CD8-positive, alpha-beta memory T cell (primary cell): ENCODE results near the gene APPL1. TPM values are rescaled to one million over a fixed set of nuclear protein-coding genes. Genes with fewer than 3 reads are reported as not detected.

Experiments used
- CTCF ChIA-PET: fragments of 350-600 bp; sonication (Branson Sonifier 250); formaldehyde crosslinking; loops from one replicate; lab custom pipeline; 2021; ENCODE audit warnings: antibody characterized with exemption; lab: Charles Lee
- POLR2A ChIA-PET: fragments of 350-600 bp; sonication (Branson Sonifier 250); formaldehyde crosslinking; loops from one replicate; lab custom pipeline; 2021; ENCODE audit warnings: antibody characterized with exemption; lab: Charles Lee
- DNase-seq, 5 donors: peaks; one replicate each; pipeline versions ENCODE4 v3.0.0 to v3.0.0-alpha.2; 2020 to 2022; ENCODE audit warnings: mixed read lengths in 1 of 5
- H3K27ac ChIP-seq: one replicate; pipeline ENCODE4 v1.7.0; 2013; ENCODE audit warnings: low read depth, mild to moderate bottlenecking, low read length, moderate library complexity
- H3K27me3 ChIP-seq: 2 replicates; pipeline ENCODE4 v1.7.0; 2013; ENCODE audit warnings: low read length, mild to moderate bottlenecking; ENCODE audit not compliant: insufficient read depth, poor library complexity, severe bottlenecking
- H3K36me3 ChIP-seq: 2 replicates; pipeline ENCODE4 v1.7.0; 2013; ENCODE audit warnings: mild to moderate bottlenecking, low read length, moderate library complexity; ENCODE audit not compliant: insufficient read depth
- H3K4me1 ChIP-seq: 2 replicates; pipeline ENCODE4 v1.7.0; 2013; ENCODE audit warnings: mild to moderate bottlenecking, low read length, moderate library complexity; ENCODE audit not compliant: insufficient read depth
- H3K4me3 ChIP-seq: 2 replicates; pipeline ENCODE4 v1.7.0; 2013; ENCODE audit warnings: mild to moderate bottlenecking, low read length
- H3K9me3 ChIP-seq: 2 replicates; pipeline ENCODE4 v1.7.0; 2013; ENCODE audit warnings: mild to moderate bottlenecking, low read length
- H3K27ac Mint-ChIP-seq, 8 donors: one replicate each; pipeline ENCODE4 v1.8.0; 2020 to 2021; ENCODE audit warnings: mixed read lengths in 8 of 8, mild to moderate bottlenecking in 6 of 8, inconsistent platforms in 3 of 8, moderate library complexity in 3 of 8
- H3K27me3 Mint-ChIP-seq, 2 donors: one replicate each; pipeline ENCODE4 v1.8.0; 2020 to 2021; ENCODE audit warnings: mixed read lengths in 2 of 2, mild to moderate bottlenecking in 1 of 2, moderate library complexity in 1 of 2
- H3K36me3 Mint-ChIP-seq, 3 donors: one replicate each; pipeline ENCODE4 v1.8.0; 2020 to 2021; ENCODE audit warnings: mixed read lengths in 3 of 3, inconsistent platforms in 1 of 3, mild to moderate bottlenecking in 1 of 3
- H3K4me1 Mint-ChIP-seq, 3 donors: one replicate each; pipeline ENCODE4 v1.8.0; 2020 to 2021; ENCODE audit warnings: mixed read lengths in 3 of 3, inconsistent platforms in 1 of 3, mild to moderate bottlenecking in 1 of 3
- H3K4me3 Mint-ChIP-seq, 7 donors: one replicate each; pipeline ENCODE4 v1.8.0; 2020 to 2021; ENCODE audit warnings: mixed read lengths in 7 of 7, mild to moderate bottlenecking in 6 of 7, moderate library complexity in 4 of 7, inconsistent platforms in 2 of 7
- H3K9me3 Mint-ChIP-seq, 5 donors: one replicate each; pipeline ENCODE4 v1.8.0; 2020 to 2022; ENCODE audit warnings: mixed read lengths in 5 of 5, mild to moderate bottlenecking in 3 of 5, moderate library complexity in 2 of 5, inconsistent platforms in 1 of 5
- polyA plus RNA-seq: library from polyadenylated mRNA; unstranded; fragments of 300-500 nt; fragmentation: Illumina TruSeq; gene quantifications from one replicate; pipeline ENCODE4 v1.2.3, GENCODE V29; 2021
- total RNA-seq, 2 experiments: library from RNA; stranded (reverse); gene quantifications; one replicate each; pipeline ENCODE4 v1.2.3, GENCODE V29; 2021

Gene APPL1
- total and polyA plus RNA-seq, 3 experiments from 2014 or later = 35.9 to 43.5 (median 36.1) TPM

DNA sequence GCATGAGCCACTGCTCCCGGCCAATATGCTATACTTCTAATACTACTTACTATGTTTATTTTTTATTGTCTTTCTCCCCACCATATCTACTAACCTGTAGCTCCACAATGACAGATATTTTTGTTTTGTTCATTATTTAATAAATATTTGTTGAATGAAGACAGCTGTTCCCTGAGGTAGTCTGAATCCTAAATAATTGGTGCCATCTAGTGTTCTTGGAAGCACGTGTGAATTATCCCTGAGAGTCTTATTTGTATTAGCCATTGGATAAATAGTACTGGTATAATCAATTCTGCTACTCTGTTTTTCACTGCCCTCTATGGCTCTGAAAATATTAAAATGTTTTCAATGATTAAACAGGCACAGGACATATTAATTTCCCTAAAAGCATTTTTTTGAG, 5.6 kb upstream of the APPL1 start:
- Mint-ChIP-seq H3K4me3 (no peak overlapping the region), H3K36me3 (no peaks in the 10 kb centered on the region), H3K9me3 (no peaks in the 10 kb centered on the region), H3K4me1 (peaks cover 0 to 7% (median 5%) of the 10 kb centered on the region in 3 donors), H3K27ac (no peak overlapping the region), H3K27me3 (peaks cover 0 to 1% of the 10 kb centered on the region in 2 donors)
- no peak overlapping the region for H3K27ac ChIP-seq
- peaks cover 3% of the 10 kb centered on the region for H3K4me1 ChIP-seq
- no peak for DNase-seq
- POLR2A ChIA-PET = no interaction called here
- CTCF ChIA-PET = no interaction called here
- no peak overlapping the region for H3K4me3 ChIP-seq
- H3K36me3 ChIP-seq = no peaks in the 10 kb centered on the region
- no peaks in the 10 kb centered on the region for H3K27me3 ChIP-seq
- H3K9me3 ChIP-seq = no peaks in the 10 kb centered on the region

DNA sequence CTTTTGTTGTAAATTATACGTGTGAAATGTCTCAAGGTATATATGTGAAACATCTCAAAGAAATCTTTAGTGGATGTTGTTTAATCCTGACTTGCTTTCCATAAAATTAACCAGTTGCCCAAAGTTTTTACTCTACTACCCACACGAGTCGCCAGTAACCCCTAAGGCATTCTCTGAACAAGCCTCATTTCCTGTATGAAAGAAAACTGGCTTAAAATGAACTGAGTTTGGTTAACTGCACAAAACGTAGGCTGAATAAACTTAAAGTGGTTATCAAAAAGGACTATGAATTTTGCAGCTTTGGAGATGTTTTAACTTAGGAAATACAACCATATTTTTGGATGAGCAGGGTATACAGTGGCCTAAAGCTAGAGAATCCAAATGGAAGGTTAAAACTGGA, 2.7 kb upstream of the APPL1 start:
- ChIA-PET POLR2A (no interaction called here), CTCF (no interaction called here)
- H3K27ac ChIP-seq = no peak overlapping the region
- no peaks in the 10 kb centered on the region for H3K27me3 ChIP-seq
- Mint-ChIP-seq H3K27ac (no peak overlapping the region), H3K4me3 (peak overlapping the region in 1 of 7 donors; percentile 65), H3K36me3 (peaks cover 0 to 9% (median 0%) of the 10 kb centered on the region in 3 donors), H3K27me3 (peaks cover 0 to 1% of the 10 kb centered on the region in 2 donors), H3K4me1 (peaks cover 11 to 28% (median 22%) of the 10 kb centered on the region in 3 donors), H3K9me3 (no peaks in the 10 kb centered on the region)
- no peaks in the 10 kb centered on the region for H3K36me3 ChIP-seq
- H3K4me1 ChIP-seq = peaks cover 17% of the 10 kb centered on the region
- H3K9me3 ChIP-seq = no peaks in the 10 kb centered on the region
- no peak for DNase-seq
- H3K4me3 ChIP-seq = no peak overlapping the region

DNA sequence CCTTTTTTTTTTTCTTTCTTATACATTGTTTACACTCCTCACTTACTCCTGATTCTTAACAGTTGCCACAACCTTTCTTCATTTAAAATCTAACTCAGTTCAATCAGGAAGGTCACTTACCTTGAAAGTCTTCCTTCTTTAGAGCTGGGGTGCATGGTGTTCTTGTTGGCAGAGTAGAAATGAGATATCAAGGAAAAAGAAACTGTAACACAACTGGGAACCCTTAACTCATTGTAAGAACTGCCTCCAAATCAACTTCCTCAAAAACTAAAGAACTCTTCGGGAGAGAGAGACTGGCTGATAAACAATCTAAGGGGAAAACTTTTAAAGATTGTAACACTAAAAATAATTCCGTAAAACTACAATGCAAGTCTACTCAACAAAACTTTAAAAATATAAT, 1.4 kb upstream of the APPL1 start:
- ChIA-PET CTCF (interaction anchor here (3.0 kb wide), 1 partner anchor 56 kb away, joined by 9 read pairs; no protein-coding TSS in a partner anchor), POLR2A (no interaction called here)
- H3K36me3 ChIP-seq = no peaks in the 10 kb centered on the region
- no peaks in the 10 kb centered on the region for H3K27me3 ChIP-seq
- H3K4me1 ChIP-seq = peaks cover 17% of the 10 kb centered on the region
- H3K9me3 Mint-ChIP-seq = no peaks in the 10 kb centered on the region
- no peak for DNase-seq
- H3K4me3 ChIP-seq = no peak overlapping the region
- H3K4me1 Mint-ChIP-seq = peaks cover 13 to 34% (median 27%) of the 10 kb centered on the region in 3 donors
- peak overlapping the region in 6 of 7 donors; percentile 9 to 86 (median 43) for H3K4me3 Mint-ChIP-seq
- H3K27me3 Mint-ChIP-seq = peaks cover 0 to 1% of the 10 kb centered on the region in 2 donors
- H3K9me3 ChIP-seq = no peaks in the 10 kb centered on the region
- peak overlapping the region in 1 of 8 donors; percentile 37 for H3K27ac Mint-ChIP-seq
- H3K36me3 Mint-ChIP-seq = peaks cover 0 to 9% (median 0%) of the 10 kb centered on the region in 3 donors
- no peak overlapping the region for H3K27ac ChIP-seq

- peak overlapping the region; percentile 21 to 96 (median 88) for H3K27ac Mint-ChIP-seq
- no peaks in the 10 kb centered on the region for H3K27me3 ChIP-seq
- no peaks in the 10 kb centered on the region for H3K36me3 ChIP-seq
- DNase-seq = peak; percentile 20 to 60 (median 39)
- peak overlapping the region; percentile 90 to 96 (median 93) for H3K4me3 Mint-ChIP-seq
- H3K27ac ChIP-seq = peak overlapping the region; percentile 45
- H3K9me3 ChIP-seq = no peaks in the 10 kb centered on the region
- H3K4me1 ChIP-seq = peaks cover 17% of the 10 kb centered on the region
- no peaks in the 10 kb centered on the region for H3K27me3 Mint-ChIP-seq
- H3K4me1 Mint-ChIP-seq = peaks cover 16 to 46% (median 33%) of the 10 kb centered on the region in 3 donors
- CTCF ChIA-PET = interaction anchor here (1.0 to 3.0 kb wide), 3 partner anchors 15 to 369 kb away, joined by 3 to 9 read pairs (median 3); partner anchors contain the start of gene ARF4
- H3K9me3 Mint-ChIP-seq = no peaks in the 10 kb centered on the region
- H3K36me3 Mint-ChIP-seq = peaks cover 0 to 9% (median 0%) of the 10 kb centered on the region in 3 donors
- POLR2A ChIA-PET = interaction anchor here (0.5 to 1.0 kb wide), 5 partner anchors 169 to 697 kb away, joined by 3 read pairs; partner anchors contain the start of genes DENND6A and TASOR
- peak overlapping the region; percentile 93 for H3K4me3 ChIP-seq
Observed at GRCh38 chr3:57227930-57228751, 612 bp downstream of the APPL1 start.

DNA sequence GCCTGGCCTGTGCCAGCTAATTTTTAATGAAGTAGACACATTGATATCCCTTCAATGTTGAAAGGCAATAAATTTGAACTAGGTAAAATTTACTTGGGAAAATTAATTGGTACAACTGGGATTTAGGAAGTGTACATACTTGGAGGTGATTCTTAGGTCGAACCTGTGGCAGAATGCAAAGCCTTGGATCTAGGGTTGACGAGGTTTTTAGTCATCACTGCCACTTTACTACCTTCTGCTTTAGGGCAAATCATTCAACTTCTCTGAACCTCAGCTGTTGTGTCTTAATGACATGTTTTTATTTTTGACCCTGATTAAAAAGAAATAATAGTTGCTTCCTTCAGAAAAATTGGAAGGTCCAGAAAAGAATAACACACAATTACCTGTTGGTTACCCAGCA, 2.5 kb downstream of the APPL1 start:
- Histone ChIP-seq H3K27ac (no peak overlapping the region), H3K4me3 (no peak overlapping the region), H3K9me3 (no peaks in the 10 kb centered on the region), H3K36me3 (no peaks in the 10 kb centered on the region), H3K4me1 (peaks cover 17% of the 10 kb centered on the region), H3K27me3 (no peaks in the 10 kb centered on the region)
- peaks cover 16 to 58% (median 39%) of the 10 kb centered on the region in 3 donors for H3K4me1 Mint-ChIP-seq
- no peaks in the 10 kb centered on the region for H3K27me3 Mint-ChIP-seq
- DNase-seq = no peak
- H3K27ac Mint-ChIP-seq = peak overlapping the region in 2 of 8 donors; percentile 60 to 65
- CTCF ChIA-PET = no interaction called here
- POLR2A ChIA-PET = no interaction called here
- peaks cover 0 to 11% (median 0%) of the 10 kb centered on the region in 3 donors for H3K36me3 Mint-ChIP-seq
- H3K4me3 Mint-ChIP-seq = peak overlapping the region in 5 of 7 donors; percentile 12 to 96 (median 70)
- no peaks in the 10 kb centered on the region for H3K9me3 Mint-ChIP-seq

DNA sequence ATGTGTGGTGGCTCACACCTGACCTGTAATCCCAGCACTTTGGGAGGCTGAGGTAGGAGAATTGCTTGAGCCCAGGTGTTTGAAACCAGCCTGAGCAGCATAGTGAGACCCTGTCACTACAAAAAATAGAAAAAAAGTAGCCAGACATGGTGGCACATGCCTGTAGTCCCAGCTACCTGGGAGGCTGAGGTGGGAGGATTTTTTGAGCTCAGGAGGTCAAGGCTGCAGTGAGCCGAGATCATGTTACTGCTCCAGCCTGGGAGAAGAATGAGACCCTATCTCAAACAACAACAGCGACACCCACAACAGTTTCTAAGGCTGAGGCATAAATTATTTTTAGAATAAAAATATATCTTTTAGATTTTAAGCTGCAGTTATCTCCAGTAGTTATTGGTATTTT, 6.3 kb downstream of the APPL1 start:
- H3K4me3 ChIP-seq = no peak overlapping the region
- ChIA-PET CTCF (interaction anchor here (0.9 kb wide), 1 partner anchor 464 kb away, joined by 3 read pairs; no protein-coding TSS in a partner anchor), POLR2A (interaction anchor here (0.7 kb wide), 1 partner anchor 11 kb away, joined by 6 read pairs; no protein-coding TSS in a partner anchor)
- Mint-ChIP-seq H3K9me3 (no peaks in the 10 kb centered on the region), H3K27ac (no peak overlapping the region), H3K36me3 (peaks cover 2 to 24% (median 4%) of the 10 kb centered on the region in 3 donors), H3K4me1 (peaks cover 12 to 58% (median 25%) of the 10 kb centered on the region in 3 donors), H3K4me3 (no peak overlapping the region), H3K27me3 (no peaks in the 10 kb centered on the region)
- no peak overlapping the region for H3K27ac ChIP-seq
- no peak for DNase-seq
- peaks cover 7% of the 10 kb centered on the region for H3K4me1 ChIP-seq
- no peaks in the 10 kb centered on the region for H3K9me3 ChIP-seq
- no peaks in the 10 kb centered on the region for H3K27me3 ChIP-seq
- H3K36me3 ChIP-seq = peaks cover 6% of the 10 kb centered on the region

- CTCF ChIA-PET = no interaction called here
- Histone ChIP-seq H3K36me3 (peaks cover 6% of the 10 kb centered on the region), H3K4me3 (no peak overlapping the region), H3K4me1 (no peaks in the 10 kb centered on the region), H3K27ac (no peak overlapping the region), H3K27me3 (no peaks in the 10 kb centered on the region), H3K9me3 (no peaks in the 10 kb centered on the region)
- Mint-ChIP-seq H3K36me3 (peaks cover 8 to 31% (median 9%) of the 10 kb centered on the region in 3 donors), H3K9me3 (no peaks in the 10 kb centered on the region), H3K27ac (no peak overlapping the region), H3K4me1 (peaks cover 5 to 47% (median 17%) of the 10 kb centered on the region in 3 donors), H3K27me3 (no peaks in the 10 kb centered on the region), H3K4me3 (no peak overlapping the region)
- POLR2A ChIA-PET = interaction anchor here (0.7 kb wide), 1 partner anchor 12 kb away, joined by 6 read pairs; no protein-coding TSS in a partner anchor
- DNase-seq = no peak
Observed at GRCh38 chr3:57234613-57235575, 7.4 kb downstream of the APPL1 start.
